Hepatocyte (in vitro differentiated cells): Measurements from ENCODE around the gene SLC38A11. TPM values are rescaled to one million over a fixed set of nuclear protein-coding genes. Genes with fewer than 3 reads are reported as not detected.

Experiments
- DNase-seq: peaks from one replicate; pipeline ENCODE4 v3.0.0-alpha.2; 2016; ENCODE audit warnings: low spot score
- H2AFZ ChIP-seq: fragments of 200-600 bp; sonication (generic); 2 replicates; pipeline ENCODE4 v1.6.0; 2016; ENCODE audit warnings: antibody characterized with exemption, mild to moderate bottlenecking
- H3K27ac ChIP-seq: fragments of 200-600 bp; sonication (generic); 2 replicates; pipeline ENCODE4 v1.5.1; 2016; ENCODE audit warnings: mild to moderate bottlenecking
- H3K27me3 ChIP-seq: fragments of 200-600 bp; sonication (generic); 2 replicates; pipeline ENCODE4 v1.6.1; 2016
- H3K36me3 ChIP-seq: fragments of 200-600 bp; sonication (generic); replicated peaks from 2 replicates; pipeline ENCODE4 v1.5.1; 2016; ENCODE audit warnings: low read depth; ENCODE audit not compliant: insufficient read depth
- H3K4me1 ChIP-seq: fragments of 200-600 bp; sonication (generic); 2 replicates; pipeline ENCODE4 v1.5.1; 2016; ENCODE audit warnings: mild to moderate bottlenecking, moderate library complexity; ENCODE audit not compliant: insufficient read depth
- H3K4me2 ChIP-seq: fragments of 200-600 bp; sonication (generic); 2 replicates; pipeline ENCODE4 v1.6.0; 2016
- H3K4me3 ChIP-seq: fragments of 200-600 bp; sonication (generic); 2 replicates; pipeline ENCODE4 v1.5.1; 2016; ENCODE audit warnings: mild to moderate bottlenecking
- H3K79me2 ChIP-seq: fragments of 200-600 bp; sonication (generic); 2 replicates; pipeline ENCODE4 v1.6.0; 2017; ENCODE audit warnings: mild to moderate bottlenecking
- H3K9me2 ChIP-seq: fragments of 200-600 bp; sonication (generic); replicated peaks from 2 replicates; pipeline ENCODE4 v1.6.0; 2017; ENCODE audit warnings: mild to moderate bottlenecking; ENCODE audit not compliant: insufficient read depth
- H3K9me3 ChIP-seq: fragments of 200-600 bp; sonication (generic); 2 replicates; pipeline ENCODE4 v1.5.1; 2016; ENCODE audit warnings: low read depth, mild to moderate bottlenecking
- H4K20me1 ChIP-seq: fragments of 200-600 bp; sonication (generic); 2 replicates; pipeline ENCODE4 v1.6.0; 2016; ENCODE audit warnings: mild to moderate bottlenecking; ENCODE audit not compliant: insufficient read depth, poor library complexity, severe bottlenecking
- EZH2 ChIP-seq: fragments of 200-600 bp; sonication (generic); IDR thresholded peaks from 2 replicates; pipeline ENCODE4 v1.6.1; 2016; ENCODE audit warnings: antibody characterized with exemption, mild to moderate bottlenecking, borderline replicate concordance
- EZH2phosphoT487 ChIP-seq: fragments of 200-600 bp; sonication (generic); IDR thresholded peaks from one replicate; pipeline ENCODE4 v1.6.1; 2018; ENCODE audit warnings: antibody characterized with exemption, mild to moderate bottlenecking, low read depth, moderate library complexity; ENCODE audit not compliant: unreplicated experiment, severe bottlenecking
- WGBS: methylation state at CpG from one replicate; pipeline ENCODE4 v1.1.6; 2016; ENCODE audit warnings: low lambda C conversion rate; ENCODE audit errors: missing lambda C conversion rate; 5-methylcytosine and 5-hydroxymethylcytosine counted together
- polyA plus RNA-seq: library from polyadenylated mRNA; unstranded; fragments of >200 nt; fragmentation: Nextera tagmentation; extraction: Ambion mirVana; gene quantifications from 2 replicates; pipeline ENCODE4 v1.2.1, GENCODE V29; 2016
- total RNA-seq: library from RNA; depleted of rRNA; stranded (reverse); fragments of >200 nt; gene quantifications from 2 replicates; pipeline ENCODE4 v1.2.3, GENCODE V29; 2014
- TF ChIP-seq, protein P1 (sequence below): fragments of 200-600 bp; sonication (generic); IDR thresholded peaks from 2 replicates; pipeline ENCODE4 v1.5.1; 2016; ENCODE audit warnings: antibody characterized with exemption, mild to moderate bottlenecking; ENCODE audit not compliant: poor library complexity

Gene SLC38A11
- total and polyA plus RNA-seq, 2 experiments from 2014 or later, result 7.7 to 8.4 TPM

DNA sequence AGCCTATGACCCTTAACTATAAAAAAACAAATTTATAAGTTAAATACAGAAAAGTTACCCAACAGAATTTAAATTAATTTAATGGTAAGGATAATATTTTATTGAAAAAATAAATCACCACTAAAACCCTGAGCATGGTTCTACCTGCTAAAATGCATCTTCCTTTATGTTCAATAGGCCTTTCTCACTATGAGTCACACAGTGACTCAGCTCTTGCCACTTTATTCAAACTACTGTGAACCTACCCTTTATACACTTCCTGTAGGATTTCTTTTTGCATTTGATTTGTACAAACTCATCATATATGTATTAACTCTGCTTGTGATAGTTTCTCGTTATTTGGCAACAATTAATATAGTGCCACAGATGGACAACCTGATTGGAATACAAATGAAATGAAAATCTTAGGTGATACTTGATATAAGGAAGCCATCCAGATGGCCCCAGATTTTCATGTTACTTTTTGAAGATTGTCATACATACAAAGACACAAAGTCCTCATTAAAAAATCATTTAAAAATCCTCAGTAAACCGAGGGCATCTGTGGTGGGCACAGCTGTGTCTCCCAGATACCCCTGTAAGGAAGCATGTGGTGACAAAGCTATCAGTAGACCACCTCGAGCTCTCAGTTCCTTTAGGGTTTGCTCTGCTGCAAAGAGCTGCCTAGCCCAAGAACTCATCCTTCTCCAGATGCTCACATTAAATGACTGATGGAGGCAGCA, 58.5 kb downstream of the SLC38A11 start:
- no peaks in the 10 kb centered on the region for H3K27me3 ChIP-seq
- no peak overlapping the region for H3K4me2 ChIP-seq
- H3K9me2 ChIP-seq, result no peaks in the 10 kb centered on the region
- H3K4me1 ChIP-seq, result peaks cover 19% of the 10 kb centered on the region
- 63% methylated on average over 3 of the region's 3 CpGs for WGBS
- no peaks in the 10 kb centered on the region for H3K36me3 ChIP-seq
- H3K9me3 ChIP-seq, result no peaks in the 10 kb centered on the region
- H4K20me1 ChIP-seq, result no peaks in the 10 kb centered on the region
- TF ChIP-seq EZH2phosphoT487, result no peak
- TF ChIP-seq, protein P1, sequence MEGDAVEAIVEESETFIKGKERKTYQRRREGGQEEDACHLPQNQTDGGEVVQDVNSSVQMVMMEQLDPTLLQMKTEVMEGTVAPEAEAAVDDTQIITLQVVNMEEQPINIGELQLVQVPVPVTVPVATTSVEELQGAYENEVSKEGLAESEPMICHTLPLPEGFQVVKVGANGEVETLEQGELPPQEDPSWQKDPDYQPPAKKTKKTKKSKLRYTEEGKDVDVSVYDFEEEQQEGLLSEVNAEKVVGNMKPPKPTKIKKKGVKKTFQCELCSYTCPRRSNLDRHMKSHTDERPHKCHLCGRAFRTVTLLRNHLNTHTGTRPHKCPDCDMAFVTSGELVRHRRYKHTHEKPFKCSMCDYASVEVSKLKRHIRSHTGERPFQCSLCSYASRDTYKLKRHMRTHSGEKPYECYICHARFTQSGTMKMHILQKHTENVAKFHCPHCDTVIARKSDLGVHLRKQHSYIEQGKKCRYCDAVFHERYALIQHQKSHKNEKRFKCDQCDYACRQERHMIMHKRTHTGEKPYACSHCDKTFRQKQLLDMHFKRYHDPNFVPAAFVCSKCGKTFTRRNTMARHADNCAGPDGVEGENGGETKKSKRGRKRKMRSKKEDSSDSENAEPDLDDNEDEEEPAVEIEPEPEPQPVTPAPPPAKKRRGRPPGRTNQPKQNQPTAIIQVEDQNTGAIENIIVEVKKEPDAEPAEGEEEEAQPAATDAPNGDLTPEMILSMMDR, result no peak
- TF ChIP-seq EZH2, result no peak
- no peak overlapping the region for H2AFZ ChIP-seq
- H3K4me3 ChIP-seq, result no peak overlapping the region
- no peaks in the 10 kb centered on the region for H3K79me2 ChIP-seq
- DNase-seq, result peak; percentile 40
- H3K27ac ChIP-seq, result peak overlapping the region; percentile 89

DNA sequence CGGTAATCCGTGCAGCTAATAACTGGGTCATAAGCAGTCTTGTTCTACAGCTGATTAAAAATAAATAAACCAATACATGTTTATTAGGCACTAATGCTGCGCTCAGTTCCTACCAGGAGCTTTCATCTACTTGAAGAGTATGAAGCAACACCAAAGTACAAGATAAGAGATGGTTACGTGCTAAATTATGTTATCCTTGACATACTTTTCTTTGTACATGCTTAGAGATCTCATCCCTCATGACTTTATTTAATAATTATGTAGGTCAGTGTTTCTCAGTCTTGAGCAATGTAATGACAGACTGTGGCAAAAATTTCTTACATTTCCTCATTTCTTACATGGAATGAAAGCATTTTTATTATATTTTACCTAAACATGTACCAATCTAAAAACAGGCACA, 59.1 kb downstream of the SLC38A11 start:
- WGBS, result 80% methylated on average over 4 of the region's 4 CpGs
- Histone ChIP-seq H3K27me3 (no peaks in the 10 kb centered on the region), H3K9me3 (no peaks in the 10 kb centered on the region), H3K36me3 (no peaks in the 10 kb centered on the region), H2AFZ (no peak overlapping the region), H3K4me3 (no peak overlapping the region), H3K27ac (peak overlapping the region; percentile 89), H3K79me2 (no peaks in the 10 kb centered on the region), H3K4me2 (no peak overlapping the region), H3K4me1 (peaks cover 19% of the 10 kb centered on the region), H4K20me1 (no peaks in the 10 kb centered on the region), H3K9me2 (no peaks in the 10 kb centered on the region)
- peak; percentile 25 for DNase-seq
- TF ChIP-seq EZH2 (no peak), EZH2phosphoT487 (no peak)
- TF ChIP-seq, protein P1, result no peak

DNA sequence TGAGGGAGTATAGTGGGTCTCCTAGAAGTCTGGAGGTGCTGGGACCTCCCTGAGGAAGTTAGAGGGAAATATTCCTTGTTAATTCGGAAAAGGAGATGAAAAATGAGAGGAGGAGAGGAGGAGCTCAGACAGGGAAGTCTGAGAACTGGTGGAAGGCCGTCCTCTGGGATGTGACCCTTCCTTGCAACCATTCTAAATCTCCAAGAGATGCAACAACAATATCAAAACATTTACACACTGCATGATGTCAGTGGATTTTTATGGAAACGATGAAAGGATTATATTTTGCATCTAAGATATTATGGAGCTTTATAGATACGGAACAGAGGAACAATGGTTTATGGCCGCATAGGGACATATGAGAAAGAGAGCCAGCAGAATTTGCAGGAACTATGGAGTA, 63.9 kb downstream of the SLC38A11 start:
- no peaks in the 10 kb centered on the region for H3K36me3 ChIP-seq
- peaks cover 26% of the 10 kb centered on the region for H3K4me1 ChIP-seq
- no peak overlapping the region for H3K4me3 ChIP-seq
- H3K27me3 ChIP-seq, result no peaks in the 10 kb centered on the region
- no peak overlapping the region for H3K27ac ChIP-seq
- H3K9me3 ChIP-seq, result no peaks in the 10 kb centered on the region
- no peaks in the 10 kb centered on the region for H3K79me2 ChIP-seq
- DNase-seq, result no peak
- TF ChIP-seq, protein P1, result no peak
- no peak for TF ChIP-seq EZH2phosphoT487
- TF ChIP-seq EZH2, result no peak
- no peak overlapping the region for H3K4me2 ChIP-seq
- H2AFZ ChIP-seq, result no peak overlapping the region
- H4K20me1 ChIP-seq, result no peaks in the 10 kb centered on the region
- H3K9me2 ChIP-seq, result no peaks in the 10 kb centered on the region
- 87% methylated on average over 5 of the region's 5 CpGs for WGBS
